Measurements from ENCODE around the gene IQSEC1. TPM values are rescaled to one million over a fixed set of nuclear protein-coding genes. Genes with fewer than 3 reads are reported as not detected.

IQSEC1 gene
- total RNA-seq, 4 donors from 2014 or later = 56.1 to 99.5 (median 78.2) TPM

GRCh38 chr3:13114811-13115575 is 41.8 kb upstream of the IQSEC1 start:
- Histone ChIP-seq H3K27ac (replicated peaks in 1 of 4) (no peak overlapping the region), H3K9me3 (no peaks in the 10 kb centered on the region), H3K4me1 (no peaks in the 10 kb centered on the region), H3K27me3 (peaks cover 0 to 63% (median 0%) of the 10 kb centered on the region in 4 donors), H3K36me3 (no peaks in the 10 kb centered on the region), H3K4me3 (no peak overlapping the region)
- no peak for TF ChIP-seq POLR2A (IDR thresholded peaks at IDR 0.05; ENCODE audit: low read depth)
- intact Hi-C loops (cut with DNase I) = no loop called here
- WGBS = 75% methylated on average over 14 of the region's 14 CpGs
- DNase-seq (ENCODE audit: extremely low spot score) = no peak

GRCh38 chr3:13113346-13114330 is 40.4 kb upstream of the IQSEC1 start:
- intact Hi-C loops (cut with DNase I) = no loop called here
- WGBS = 76% methylated on average over 24 of the region's 27 CpGs
- DNase-seq (ENCODE audit: extremely low spot score) = no peak
- Histone ChIP-seq H3K27ac (replicated peaks in 1 of 4) (no peak overlapping the region), H3K27me3 (peaks cover 0 to 63% (median 0%) of the 10 kb centered on the region in 4 donors), H3K4me3 (no peak overlapping the region), H3K4me1 (no peaks in the 10 kb centered on the region), H3K9me3 (no peaks in the 10 kb centered on the region), H3K36me3 (no peaks in the 10 kb centered on the region)
- TF ChIP-seq POLR2AphosphoS5 (IDR thresholded peaks at IDR 0.05) (no peak), POLR2A (IDR thresholded peaks at IDR 0.05; ENCODE audit: low read depth) (no peak), EP300 (IDR thresholded peaks at IDR 0.05) (no peak)
- TF ChIP-seq, protein P1, sequence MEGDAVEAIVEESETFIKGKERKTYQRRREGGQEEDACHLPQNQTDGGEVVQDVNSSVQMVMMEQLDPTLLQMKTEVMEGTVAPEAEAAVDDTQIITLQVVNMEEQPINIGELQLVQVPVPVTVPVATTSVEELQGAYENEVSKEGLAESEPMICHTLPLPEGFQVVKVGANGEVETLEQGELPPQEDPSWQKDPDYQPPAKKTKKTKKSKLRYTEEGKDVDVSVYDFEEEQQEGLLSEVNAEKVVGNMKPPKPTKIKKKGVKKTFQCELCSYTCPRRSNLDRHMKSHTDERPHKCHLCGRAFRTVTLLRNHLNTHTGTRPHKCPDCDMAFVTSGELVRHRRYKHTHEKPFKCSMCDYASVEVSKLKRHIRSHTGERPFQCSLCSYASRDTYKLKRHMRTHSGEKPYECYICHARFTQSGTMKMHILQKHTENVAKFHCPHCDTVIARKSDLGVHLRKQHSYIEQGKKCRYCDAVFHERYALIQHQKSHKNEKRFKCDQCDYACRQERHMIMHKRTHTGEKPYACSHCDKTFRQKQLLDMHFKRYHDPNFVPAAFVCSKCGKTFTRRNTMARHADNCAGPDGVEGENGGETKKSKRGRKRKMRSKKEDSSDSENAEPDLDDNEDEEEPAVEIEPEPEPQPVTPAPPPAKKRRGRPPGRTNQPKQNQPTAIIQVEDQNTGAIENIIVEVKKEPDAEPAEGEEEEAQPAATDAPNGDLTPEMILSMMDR (IDR thresholded peaks at IDR 0.05) = no peak

DNA sequence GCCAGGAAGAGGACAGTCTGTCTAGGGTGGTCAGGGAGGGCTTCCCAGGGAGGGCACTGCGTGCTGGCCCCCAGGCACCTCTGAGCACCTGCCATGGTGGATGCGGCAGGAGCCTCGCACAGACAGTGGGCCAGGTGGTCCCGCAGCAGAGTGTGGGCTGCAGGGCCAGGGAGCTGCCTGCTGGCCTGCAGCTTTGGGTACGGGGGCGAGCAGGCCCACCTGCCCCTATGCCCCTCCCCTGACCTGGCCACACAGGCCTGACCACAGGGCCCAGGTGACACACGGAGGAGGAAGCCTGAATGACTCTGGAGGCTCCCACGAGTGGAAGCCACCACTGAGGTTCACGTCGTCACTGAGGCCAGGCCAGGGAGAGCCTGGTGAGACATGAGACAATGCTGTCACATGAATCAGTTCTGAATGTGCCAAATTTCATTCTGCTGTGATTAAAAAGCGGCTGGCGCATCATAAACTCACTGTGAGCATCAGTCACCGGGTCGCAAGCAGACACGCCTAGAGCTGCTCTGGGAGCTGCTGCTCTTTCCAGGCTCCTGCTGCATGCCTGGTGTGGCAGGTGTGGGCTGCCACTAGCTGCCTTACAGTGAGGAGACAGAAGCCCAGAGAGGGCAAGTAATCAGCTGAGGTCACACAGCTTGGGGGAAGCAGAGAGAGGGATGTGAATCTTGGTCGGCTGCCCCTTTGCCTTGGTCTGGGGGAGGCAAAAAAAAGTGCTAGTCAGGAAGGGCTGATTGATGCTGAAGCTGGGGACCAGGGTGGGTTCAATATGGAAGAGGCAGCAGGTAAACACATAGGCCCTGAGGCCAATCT is 39.5 kb upstream of the IQSEC1 start:
- H3K9me3 ChIP-seq = no peaks in the 10 kb centered on the region
- 82% methylated on average over 10 of the region's 16 CpGs for WGBS
- H3K27ac ChIP-seq (replicated peaks in 1 of 4) = no peak overlapping the region
- TF ChIP-seq POLR2A (IDR thresholded peaks at IDR 0.05; ENCODE audit: low read depth) (no peak), EP300 (IDR thresholded peaks at IDR 0.05) (no peak), POLR2AphosphoS5 (IDR thresholded peaks at IDR 0.05) (no peak)
- TF ChIP-seq, protein P1 (IDR thresholded peaks at IDR 0.05) = no peak
- H3K4me3 ChIP-seq = no peak overlapping the region
- DNase-seq (ENCODE audit: extremely low spot score) = no peak
- peaks cover 0 to 63% (median 0%) of the 10 kb centered on the region in 4 donors for H3K27me3 ChIP-seq
- H3K36me3 ChIP-seq = no peaks in the 10 kb centered on the region
- no peaks in the 10 kb centered on the region for H3K4me1 ChIP-seq
- intact Hi-C loops (cut with DNase I) = no loop called here

DNA sequence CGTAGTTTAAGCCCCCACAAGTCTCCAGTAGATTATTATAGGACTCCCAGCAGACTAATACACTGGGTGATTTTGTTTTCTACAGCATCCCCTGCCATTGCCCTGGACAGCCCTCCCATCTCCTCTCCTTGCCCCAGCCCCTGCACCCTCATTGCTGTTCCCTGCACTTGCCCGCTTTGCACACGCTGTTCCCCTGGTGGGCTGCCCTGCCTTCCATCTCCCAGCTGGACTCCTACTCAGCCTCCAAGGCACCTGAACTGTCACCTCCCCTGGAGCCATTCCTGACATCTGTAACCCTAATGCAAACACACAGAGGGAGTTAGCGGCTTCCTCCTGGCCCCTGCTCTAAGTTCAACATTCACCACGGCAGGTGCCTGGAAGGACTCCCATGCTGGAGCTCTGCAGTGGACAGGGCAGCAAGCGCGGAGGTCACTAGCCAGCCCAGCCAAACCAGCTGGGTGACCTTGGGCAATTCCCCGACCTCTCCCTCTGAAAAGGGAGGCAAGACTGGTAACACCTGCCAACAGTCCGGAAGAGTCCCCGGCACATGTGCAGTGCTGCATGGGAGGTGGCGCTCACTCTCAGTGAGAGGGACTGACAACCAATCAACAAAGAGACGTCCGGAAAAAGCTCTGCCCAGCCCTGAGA is 38.8 kb upstream of the IQSEC1 start:
- no peak overlapping the region for H3K27ac ChIP-seq (replicated peaks in 1 of 4)
- H3K4me3 ChIP-seq = no peak overlapping the region
- H3K9me3 ChIP-seq = no peaks in the 10 kb centered on the region
- H3K27me3 ChIP-seq = peaks cover 0 to 63% (median 0%) of the 10 kb centered on the region in 4 donors
- DNase-seq (ENCODE audit: extremely low spot score) = no peak
- intact Hi-C loops (cut with DNase I) = no loop called here
- WGBS = 56% methylated on average over 11 of the region's 13 CpGs
- TF ChIP-seq POLR2AphosphoS5 (IDR thresholded peaks at IDR 0.05) (no peak), POLR2A (IDR thresholded peaks at IDR 0.05; ENCODE audit: low read depth) (no peak), EP300 (IDR thresholded peaks at IDR 0.05) (no peak)
- TF ChIP-seq, protein P1 (IDR thresholded peaks at IDR 0.05) = no peak
- no peaks in the 10 kb centered on the region for H3K4me1 ChIP-seq
- no peaks in the 10 kb centered on the region for H3K36me3 ChIP-seq
